Epithelial cell of esophagus (primary cell): Measurements from ENCODE around the gene MERTK.

Source experiments
- DNase-seq: peaks from one replicate; pipeline ENCODE4 v3.0.0; 2010; ENCODE audit warnings: low read depth
- H3K4me3 ChIP-seq: 2 replicates; pipeline ENCODE4 v1.5.1; 2011; ENCODE audit warnings: mild to moderate bottlenecking, low read length, control low read depth
- TF ChIP-seq, protein P1 (sequence below): IDR thresholded peaks from 2 replicates; pipeline ENCODE4 v1.5.1; 2011; ENCODE audit warnings: low read depth, mild to moderate bottlenecking, low read length, control low read depth, inconsistent platforms; ENCODE audit not compliant: insufficient read depth; ENCODE audit errors: missing control alignments

Gene MERTK

GRCh38 chr2:112045446-112046014 is 147.1 kb downstream of the MERTK start:
- TF ChIP-seq, protein P1, sequence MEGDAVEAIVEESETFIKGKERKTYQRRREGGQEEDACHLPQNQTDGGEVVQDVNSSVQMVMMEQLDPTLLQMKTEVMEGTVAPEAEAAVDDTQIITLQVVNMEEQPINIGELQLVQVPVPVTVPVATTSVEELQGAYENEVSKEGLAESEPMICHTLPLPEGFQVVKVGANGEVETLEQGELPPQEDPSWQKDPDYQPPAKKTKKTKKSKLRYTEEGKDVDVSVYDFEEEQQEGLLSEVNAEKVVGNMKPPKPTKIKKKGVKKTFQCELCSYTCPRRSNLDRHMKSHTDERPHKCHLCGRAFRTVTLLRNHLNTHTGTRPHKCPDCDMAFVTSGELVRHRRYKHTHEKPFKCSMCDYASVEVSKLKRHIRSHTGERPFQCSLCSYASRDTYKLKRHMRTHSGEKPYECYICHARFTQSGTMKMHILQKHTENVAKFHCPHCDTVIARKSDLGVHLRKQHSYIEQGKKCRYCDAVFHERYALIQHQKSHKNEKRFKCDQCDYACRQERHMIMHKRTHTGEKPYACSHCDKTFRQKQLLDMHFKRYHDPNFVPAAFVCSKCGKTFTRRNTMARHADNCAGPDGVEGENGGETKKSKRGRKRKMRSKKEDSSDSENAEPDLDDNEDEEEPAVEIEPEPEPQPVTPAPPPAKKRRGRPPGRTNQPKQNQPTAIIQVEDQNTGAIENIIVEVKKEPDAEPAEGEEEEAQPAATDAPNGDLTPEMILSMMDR: no peak
- DNase-seq: no peak
- no peak overlapping the region for H3K4me3 ChIP-seq

GRCh38 chr2:112046231-112046630 is 147.8 kb downstream of the MERTK start:
- no peak for DNase-seq
- no peak overlapping the region for H3K4me3 ChIP-seq
- TF ChIP-seq, protein P1: no peak

GRCh38 chr2:112047537-112048235 is 149.3 kb downstream of the MERTK start:
- TF ChIP-seq, protein P1: no peak
- no peak overlapping the region for H3K4me3 ChIP-seq
- DNase-seq: no peak

GRCh38 chr2:112048236-112048592 is 149.8 kb downstream of the MERTK start:
- no peak for DNase-seq
- TF ChIP-seq, protein P1: no peak

GRCh38 chr2:112048887-112049286 is 150.5 kb downstream of the MERTK start:
- DNase-seq: peak; percentile 67
- TF ChIP-seq, protein P1: peak; percentile 79

More at GRCh38 chr2:112048236-112048592, 149.8 kb downstream of the MERTK start:
- no peak overlapping the region for H3K4me3 ChIP-seq

DNA sequence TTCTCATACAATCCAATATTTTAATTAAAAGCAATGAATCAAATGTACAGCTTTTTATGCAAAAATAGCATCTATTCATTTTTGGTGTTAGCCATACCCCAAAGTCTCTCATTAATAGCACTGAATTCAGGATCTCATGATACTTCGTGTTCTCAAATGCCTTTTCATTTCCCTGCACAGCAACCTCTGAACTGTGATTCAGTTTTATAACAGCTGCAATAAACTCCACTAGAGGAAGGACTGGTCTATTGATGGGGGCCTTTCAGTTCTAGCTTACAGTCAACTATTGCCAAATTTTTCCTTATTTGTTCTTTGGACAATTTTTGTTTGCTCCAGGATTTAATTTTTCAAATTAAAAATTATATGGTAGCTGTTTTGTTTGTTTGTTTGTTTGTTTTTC is 151.9 kb downstream of the MERTK start:
- H3K4me3 ChIP-seq: no peak overlapping the region
- no peak for DNase-seq
- TF ChIP-seq, protein P1: no peak

More at GRCh38 chr2:112048887-112049286, 150.5 kb downstream of the MERTK start:
- no peak overlapping the region for H3K4me3 ChIP-seq
